GM21515 (cell line): Measurements from ENCODE around the gene CHST11.

Experiments
- ATAC-seq: cut with Tn5 transposase; IDR thresholded peaks from one replicate; pipeline ENCODE4 v1.9.1; 2021; ENCODE audit not compliant: unreplicated experiment

CHST11 gene

DNA sequence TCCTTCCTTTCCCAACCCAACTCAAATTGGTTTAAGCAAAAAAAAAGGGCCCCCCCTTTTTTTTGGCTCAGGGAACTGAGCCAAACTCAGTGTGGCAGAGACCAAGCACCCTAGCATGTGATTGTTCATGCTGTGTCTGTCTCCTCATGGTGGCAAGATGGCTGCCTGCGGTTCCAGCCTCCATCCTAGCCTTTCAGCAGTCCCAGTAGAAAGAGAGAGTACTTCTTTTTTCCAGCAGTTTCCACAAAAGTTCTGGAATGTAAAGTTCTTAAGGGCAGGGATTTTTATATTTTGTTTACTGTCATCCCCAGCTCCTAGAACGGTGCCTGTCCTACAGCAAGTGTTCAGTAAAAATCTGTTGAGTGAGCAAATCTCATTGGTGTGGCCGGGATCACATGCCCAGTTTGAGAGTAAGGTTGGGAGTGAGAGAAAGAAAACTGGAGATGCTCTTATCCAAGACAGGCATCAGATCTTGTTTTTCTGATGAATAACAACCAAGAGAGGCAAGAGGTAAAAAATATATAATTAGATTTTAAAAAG, 22.4 kb downstream of the CHST11 start:
- ATAC-seq: no peak

DNA sequence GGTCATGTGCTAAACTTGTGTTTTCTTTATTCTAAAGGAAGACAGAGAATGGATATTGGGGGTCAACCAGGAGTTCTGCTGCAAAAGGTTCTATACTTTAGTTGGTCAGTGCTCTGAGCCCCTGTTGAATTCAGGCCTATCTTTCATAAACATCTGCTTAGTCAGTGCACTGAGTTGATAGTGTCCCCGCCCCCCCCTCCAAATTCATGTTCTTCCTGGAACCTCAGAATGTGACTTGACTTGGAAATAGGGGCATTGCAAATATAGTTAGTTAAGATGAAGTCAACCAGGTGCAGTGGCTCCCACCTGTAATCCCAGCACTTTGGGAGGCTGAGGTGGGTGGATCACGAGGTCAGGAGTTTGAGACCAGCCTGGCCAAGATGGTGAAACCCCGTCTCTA, 23.3 kb downstream of the CHST11 start:
- no peak for ATAC-seq

DNA sequence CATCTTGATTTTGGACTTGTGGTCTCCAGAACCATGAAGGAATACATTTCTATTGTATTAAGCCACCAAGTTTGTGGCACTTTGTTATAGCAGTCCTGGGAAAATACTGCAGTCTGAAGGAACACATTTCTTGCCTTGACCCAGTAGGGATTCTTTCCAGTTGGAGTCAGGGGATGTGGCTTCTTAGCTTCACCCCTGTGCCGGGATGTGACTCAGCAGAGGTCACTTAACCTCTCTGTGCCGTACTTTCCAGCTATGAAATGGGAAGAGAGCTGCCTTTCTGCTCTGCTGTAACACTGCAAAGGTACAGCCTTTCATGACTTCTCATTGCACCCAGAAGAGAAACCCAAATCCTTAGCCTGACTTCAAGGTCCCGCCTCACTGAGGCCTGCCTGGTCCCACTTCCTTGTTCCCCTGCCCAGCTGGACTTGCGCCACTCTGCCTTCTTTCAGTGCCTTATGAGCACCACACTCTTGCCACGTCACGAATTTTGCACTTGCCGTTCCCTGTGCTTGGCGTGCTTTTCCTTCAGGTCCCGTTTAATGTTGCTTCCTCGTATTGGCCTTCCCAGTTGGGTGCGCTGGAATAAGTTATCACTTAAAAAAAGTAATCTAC, 24.2 kb downstream of the CHST11 start:
- no peak for ATAC-seq

DNA sequence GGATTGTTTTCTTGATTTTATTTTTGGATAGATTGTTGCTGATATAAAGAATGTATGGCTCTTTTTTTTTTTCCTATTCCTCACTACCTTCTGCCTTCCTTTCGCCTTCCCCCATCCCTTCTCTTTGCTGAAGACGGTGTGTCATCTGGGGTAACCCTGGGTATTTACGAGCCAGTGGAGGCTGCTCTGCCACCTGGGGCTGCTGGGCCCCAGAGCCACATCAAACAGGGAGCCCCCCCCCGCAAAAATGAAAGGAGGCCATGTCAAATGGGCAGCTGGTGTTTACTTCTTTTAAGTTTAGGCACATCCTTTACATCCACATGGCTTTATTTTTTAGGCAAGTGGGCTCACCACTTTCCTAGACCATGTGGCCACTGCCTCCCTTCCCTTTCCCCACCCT, 25.4 kb downstream of the CHST11 start:
- no peak for ATAC-seq

DNA sequence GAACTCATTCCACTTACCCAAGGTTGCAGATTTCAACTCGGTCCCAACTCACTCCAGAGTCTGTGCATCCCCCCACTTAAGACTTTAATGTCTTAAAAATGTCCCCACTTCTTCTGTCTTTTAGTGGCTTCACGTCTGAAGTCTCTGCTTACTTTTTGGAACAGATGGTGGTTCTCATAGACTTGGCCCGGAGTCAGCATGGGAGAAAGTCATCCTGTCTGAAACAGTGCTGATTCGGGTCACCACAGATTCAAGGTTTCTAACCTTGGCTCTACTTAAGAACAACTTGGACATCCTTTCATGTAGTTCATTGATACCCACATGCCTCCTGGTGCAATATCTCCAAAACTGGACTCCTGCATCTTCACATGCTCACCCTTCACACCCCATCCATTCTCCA, 26.0 kb downstream of the CHST11 start:
- no peak for ATAC-seq

DNA sequence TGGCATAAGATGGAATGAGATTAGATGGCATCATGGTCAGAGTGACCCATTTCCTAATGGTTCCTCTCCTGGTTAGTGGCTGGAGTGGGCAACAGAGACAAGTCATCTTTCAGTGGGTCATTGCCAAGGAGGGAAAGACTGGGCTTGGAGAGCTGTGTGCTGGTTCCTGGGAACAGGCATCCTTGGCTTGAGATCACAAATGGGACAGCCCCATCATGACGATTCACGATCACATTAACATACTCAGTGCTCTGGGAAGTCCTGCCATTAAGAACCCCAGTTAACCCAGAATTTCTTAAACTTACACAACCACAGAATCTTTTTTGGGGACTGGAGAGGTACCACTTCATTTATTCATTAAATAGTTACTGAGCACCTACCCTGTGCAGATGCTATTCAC, 27.3 kb downstream of the CHST11 start:
- no peak for ATAC-seq

DNA sequence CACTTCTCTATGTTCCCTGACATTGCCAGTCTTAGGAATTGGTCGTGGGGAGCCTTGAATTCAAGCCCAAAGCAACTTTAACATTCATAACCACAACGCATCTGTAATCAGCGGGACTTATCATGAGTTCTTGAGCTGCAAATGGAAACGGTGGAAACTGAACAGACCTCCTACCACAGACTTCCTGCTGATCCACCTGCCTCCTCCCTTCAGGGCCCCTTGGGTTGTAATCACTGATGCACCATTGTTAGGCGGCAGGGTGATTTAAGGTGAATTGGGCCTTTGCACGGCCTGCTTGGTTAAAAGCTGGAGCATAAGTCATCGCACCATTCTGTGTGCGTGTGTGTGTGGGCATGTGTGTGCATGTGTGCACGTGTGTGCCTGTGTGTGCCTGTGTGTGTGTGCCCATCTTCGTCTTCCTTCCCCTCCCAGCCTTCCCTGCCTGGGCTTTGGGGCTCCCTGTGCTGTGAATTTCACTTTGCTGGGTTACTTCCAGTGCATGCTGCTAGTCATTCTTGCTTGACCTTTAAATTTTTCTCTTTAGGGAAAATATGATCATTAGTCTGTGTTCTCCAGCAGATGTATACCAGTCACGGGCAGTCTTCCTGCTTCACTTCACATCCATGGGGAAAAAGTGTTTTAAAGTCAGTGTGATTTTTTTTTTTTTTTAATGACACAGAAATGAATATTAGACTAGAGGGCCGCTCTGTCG, 29.1 kb downstream of the CHST11 start:
- no peak for ATAC-seq

DNA sequence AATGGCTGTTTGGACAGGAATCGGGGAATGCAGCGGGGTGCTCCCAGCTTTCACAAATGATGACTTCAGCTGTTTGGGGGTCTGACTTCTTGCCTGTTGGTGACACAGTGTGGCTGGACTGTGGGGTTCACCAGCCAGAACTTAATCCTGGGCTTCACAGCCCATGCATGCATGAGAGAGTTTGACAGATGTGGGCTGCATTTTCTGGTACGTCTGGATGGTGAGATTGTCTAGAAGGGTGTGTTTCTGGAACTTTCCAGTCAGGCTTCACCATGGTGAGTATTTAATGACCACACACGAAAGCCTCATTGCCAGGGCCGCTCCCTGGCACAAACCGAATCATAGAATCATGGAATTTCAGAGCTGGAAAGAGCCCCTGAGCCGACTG, 29.6 kb downstream of the CHST11 start:
- no peak for ATAC-seq

DNA sequence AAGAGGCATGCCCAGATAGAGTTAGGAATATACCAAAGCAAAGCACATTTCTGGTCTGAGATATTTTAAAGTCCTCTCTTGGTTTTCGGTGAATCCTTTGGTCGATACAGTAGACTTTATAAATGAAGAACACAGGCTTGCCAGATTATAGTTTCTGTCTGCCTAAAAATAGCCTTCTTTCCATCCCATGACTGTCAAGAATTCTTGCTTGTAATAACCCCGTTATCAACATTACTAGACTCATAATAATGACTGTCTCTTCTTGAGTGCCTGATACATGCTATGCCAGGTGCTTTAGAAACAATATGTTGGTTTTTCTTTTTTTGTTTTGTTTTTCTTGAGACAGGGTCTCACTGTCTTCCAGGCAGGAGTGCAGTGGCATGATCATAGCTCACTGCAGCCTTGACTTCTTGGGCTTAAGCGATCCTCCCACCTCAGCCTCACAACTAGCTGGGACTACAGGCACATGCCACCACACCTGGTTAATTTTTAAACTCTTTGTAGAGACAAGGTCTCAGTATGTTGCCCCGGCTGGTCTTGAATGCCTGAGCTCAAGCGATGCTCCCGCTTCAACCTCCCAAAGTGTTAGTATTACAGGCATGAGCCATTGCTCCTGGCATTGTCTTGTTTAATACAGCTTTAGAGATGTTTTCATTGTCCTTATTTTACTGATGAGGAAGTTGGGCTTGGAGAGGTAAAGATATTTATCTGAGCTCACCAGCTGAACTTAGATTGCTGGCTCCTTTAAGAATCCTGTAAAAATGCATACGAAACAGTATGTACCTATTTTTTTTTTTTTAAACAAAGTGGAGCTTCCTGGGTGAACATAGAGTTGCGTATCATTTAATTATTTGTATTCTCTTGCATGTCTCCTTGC, 30.4 kb downstream of the CHST11 start:
- ATAC-seq: no peak

DNA sequence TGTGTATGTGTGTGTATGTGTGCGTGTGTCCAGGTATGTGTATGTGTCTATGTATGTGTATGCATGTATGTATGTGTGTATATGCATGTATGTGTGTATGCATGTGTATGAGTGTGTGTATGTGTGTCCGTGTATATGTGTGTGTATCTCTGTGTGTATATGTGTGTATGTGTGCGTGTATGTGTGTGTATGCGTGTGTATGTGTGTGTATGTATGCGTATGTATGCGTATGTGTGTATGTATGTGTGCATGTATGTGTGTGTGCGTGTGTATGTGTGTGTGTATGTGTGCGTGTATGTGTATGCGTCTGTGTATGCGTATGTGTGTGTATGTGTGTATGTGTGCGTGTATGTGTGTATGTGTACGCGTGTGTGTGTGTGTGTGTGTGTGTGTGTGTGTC, 31.6 kb downstream of the CHST11 start:
- ATAC-seq: no peak

DNA sequence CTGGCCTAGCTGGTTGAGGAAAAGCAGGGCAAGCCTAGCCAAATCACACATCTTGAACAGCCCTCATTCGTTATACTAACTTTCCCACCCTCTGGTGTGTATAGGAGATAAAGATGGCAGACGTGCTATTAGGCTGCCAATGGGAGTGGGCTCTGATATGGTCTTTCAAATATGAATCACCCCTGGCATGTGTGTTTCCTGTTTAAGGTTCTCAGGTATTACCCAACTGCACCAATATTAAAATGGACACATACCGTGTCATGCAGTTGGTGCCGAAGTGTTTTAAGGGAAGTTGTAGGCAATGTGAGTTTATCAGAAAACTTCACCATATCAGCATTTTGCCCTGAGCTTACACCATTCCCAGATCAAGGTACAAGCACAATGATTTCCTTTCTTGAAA, 33.4 kb downstream of the CHST11 start:
- no peak for ATAC-seq

DNA sequence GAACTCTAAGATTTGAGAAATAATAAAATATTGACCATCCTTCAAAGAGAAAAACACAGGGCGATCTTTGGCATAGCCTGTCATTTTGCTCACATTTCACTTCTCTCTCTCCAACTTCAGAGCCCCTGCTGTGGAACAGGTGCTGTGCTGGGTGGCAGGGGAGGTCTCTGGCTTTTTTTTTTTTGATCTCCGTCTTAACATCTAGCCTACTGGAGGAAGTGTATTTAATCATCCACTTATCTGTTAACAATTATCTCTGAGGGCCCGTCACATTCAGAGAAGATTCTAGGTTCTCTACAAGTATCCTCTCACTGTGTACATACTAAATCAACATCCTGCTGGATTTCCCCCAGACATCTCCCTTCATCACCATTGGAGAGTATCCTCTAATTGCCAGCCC, 34.1 kb downstream of the CHST11 start:
- ATAC-seq: no peak

DNA sequence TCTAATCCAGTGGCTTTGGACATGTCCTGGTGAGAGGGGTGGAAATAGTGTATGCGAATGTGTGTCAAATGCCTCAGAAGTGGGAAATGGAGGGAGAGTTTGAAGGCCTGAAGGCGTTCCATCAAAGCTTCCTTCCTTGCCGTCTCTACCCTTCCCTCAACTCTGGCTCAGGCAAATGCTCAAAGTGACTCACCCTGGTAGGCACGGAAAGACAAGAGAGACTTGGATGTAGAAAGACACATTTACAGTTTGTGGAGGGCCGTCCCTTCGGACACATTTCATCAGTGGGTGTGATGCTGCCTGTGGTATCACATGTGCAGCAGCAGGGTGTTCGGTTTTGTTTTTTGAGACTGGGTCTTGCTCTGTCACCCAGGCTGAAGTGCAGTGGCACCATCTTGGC, 36.7 kb downstream of the CHST11 start:
- ATAC-seq: no peak

DNA sequence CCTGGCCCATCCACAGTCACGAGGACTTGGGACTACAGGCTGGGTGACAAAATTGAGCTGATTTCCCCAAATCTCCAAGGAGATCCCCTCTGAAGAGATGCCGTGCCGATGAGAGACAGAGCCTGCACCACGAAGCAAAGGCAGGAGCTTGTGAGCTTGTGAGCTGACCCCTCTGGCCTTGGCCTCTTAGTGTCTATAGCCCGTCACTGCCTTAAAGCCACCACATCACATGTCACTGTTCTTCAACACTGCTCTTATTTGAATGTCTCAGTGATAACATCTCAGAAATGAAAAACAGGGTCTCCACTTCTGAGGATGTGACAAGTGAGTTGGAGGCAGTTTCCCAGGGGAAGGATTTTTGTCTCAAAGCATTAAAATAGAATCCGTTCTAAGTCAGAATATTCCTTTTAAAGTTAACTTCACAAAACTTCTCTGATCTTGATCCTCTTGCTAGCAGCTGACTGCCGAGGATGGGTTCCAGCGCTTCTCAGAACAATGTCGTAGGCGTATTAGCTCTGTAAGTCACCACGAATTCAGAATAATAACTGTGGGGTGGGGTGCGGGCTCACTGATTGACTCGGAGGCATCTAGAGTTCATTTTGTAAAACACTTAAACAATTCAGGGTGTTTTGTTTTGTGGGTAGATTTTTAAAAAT, 37.5 kb downstream of the CHST11 start:
- peak; percentile 44 for ATAC-seq

DNA sequence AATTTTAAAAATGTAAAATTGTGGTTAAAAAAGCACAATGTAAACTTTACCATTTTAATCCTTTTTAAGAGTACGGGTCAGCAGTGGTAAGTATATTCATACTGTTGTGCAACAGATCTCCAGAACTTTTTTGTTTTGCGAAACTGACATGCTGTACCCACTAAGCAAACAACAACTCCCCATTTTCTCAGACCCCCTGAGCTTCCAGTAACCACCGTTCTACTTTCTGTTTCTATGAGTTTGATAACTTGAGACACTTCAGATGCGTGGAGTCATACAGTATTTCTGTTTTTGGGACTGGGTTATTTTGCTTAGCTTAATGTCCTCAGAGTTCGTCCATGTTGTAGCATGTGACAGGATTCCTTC, 38.0 kb downstream of the CHST11 start:
- peak; percentile 58 for ATAC-seq

DNA sequence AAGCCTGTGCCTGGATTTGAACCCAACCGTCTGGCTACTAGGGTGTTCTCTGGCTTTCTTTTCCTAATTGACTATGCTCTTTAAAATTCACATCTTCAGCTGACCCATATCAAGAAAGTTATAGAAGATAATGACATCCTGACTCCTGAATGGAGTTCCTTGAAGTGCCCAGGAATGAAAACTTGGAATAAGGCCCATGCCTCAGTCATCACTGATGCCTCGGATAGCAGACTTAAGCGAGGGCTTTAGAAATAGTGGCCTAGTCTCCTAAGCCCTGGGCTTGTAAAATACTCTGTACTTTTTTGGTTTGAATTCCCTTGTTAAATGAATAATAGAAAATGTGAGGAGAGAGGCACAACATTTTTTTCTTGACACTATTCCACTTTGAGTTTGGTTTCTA, 39.0 kb downstream of the CHST11 start:
- ATAC-seq: no peak

DNA sequence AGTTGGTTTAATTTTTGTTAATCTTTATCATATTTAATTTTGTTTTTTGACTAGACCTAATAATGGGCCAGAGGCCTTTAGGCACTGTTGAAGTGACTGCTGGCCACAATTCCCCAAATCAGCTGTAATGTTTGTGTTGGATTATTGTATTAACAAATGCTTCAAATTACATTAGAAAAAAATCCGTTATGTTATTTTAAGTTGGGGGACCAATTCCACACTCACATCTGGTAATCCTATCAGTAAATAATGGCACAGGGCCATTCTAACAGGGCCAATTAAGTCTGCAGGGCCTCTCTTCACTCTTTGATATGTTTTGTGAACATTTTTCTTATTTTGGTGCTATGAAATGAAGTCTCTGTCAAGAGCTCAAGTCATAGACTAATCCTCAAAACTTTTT, 39.6 kb downstream of the CHST11 start:
- no peak for ATAC-seq

DNA sequence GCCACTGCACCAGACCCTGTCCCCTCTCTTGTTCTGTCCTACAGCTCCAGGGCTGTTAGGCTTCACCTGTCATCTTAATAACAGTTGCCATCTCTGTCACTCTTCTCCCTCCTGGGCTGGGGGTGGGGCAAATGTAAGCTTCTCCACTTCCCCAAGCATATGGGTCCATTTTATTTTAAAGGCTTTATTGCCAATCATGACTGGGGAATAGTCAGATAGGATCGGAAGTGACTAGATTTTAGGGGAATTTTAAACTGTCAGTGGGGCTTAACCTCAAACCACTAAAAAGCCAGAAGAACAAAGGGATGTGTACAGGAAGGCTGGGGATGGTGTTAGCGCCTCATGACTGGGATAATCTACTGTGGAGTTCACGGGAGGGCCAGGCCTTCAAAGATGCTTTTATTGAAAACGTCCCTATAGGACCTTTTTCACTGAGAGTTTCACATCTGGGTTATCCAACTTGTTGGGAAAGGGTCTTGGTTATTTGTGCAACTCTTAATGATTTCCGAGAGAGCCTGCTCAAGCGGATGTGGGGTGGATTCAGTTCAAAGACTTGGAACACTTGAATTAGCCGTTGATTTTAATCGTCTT, 41.6 kb downstream of the CHST11 start:
- no peak for ATAC-seq

DNA sequence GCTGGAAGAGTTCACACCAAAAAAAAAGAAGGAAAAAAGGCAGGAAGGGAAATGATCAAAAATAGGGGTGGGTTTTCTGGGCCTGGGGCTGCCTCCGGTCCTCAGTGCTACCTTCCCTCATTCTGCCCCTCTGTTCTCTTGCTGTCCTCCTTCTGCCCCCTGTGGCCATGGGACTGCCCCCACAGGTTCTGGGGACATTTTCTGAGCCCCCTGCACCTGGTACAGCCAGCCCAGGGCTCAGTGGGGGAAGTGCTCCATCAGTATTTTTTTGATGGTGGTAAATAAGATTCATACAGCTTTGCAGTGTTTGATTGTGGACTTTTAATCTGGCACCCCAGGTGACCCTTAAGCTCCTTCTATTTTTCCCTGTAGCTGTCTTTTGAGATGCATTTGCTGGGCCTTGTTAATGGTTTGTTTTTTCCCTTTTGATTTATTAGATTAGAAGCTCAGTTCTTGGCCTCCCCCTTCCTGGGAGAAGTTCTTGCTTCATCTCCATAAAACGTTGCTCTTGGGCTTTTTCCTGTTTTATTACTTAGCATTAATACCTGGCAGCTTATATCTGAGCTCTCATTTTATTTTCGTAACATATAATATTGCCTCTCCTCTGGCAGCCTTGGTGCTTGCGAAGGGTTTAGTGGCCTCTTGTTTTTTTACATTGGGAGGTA, 43.1 kb downstream of the CHST11 start:
- ATAC-seq: no peak

DNA sequence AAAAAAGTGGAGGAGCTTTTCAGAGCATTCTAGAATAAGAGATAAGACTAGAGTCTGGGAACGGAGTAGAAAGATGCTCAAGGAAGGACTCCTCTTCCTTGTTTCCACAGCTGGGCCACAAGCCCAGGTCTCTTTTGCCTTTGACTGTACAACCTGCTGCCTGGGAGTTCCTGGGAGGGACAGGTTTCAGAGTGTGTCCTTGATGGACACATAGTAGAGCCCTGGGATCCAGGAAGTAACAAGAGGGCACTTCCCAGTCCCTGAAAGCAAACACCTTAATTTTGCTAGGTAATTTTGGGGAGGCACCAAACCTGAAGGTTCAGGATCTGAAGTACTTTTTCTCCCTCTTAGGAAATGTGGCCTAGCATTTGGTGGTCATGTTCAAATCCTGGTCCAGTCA, 44.4 kb downstream of the CHST11 start:
- no peak for ATAC-seq

DNA sequence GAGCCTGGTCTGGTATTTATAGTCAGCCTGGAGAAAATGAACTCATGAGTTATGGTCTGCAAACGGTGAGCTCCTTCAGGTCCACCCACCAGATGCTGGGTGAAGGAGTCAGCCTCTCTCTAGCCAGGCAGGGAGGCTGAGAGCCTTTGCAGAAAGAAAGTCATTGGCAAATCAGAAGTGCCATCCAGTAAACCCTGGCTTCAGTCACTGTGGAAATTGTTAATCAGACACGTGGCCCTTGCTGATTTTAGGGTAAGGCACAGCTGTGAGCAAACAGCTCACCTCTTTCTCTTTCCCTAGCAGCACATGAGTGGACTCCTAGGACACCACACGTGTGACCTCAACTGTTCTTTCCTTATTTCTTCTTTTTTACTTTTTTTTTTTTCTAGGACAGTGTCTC, 44.9 kb downstream of the CHST11 start:
- ATAC-seq: no peak
